T-helper 2 cell (primary cell): ENCODE data around the gene ERAP2.
"Not testable (repeated sequence)": the region's sequence is repeated elsewhere in the genome, so short reads cannot be mapped to it uniquely, and the experiment has no call there.

ENCODE experiments used
- DNase-seq, 5 experiments: peaks; one replicate each; pipeline versions ENCODE4 v3.0.0 to v3.0.0-alpha.2; 2012 to 2022

The ERAP2 gene

GRCh38 chr5:96863114-96863513 lies 13.2 kb upstream of the ERAP2 start:
- DNase-seq, result no peak

- peak in 1 of 5 experiments; percentile 58 for DNase-seq
Observed at GRCh38 chr5:96863949-96864584, 12.2 kb upstream of the ERAP2 start.

GRCh38 chr5:96864922-96865530 lies 11.3 kb upstream of the ERAP2 start:
- no peak for DNase-seq

- peak in 2 of 5 experiments; percentile 31 to 91 for DNase-seq
Observed at GRCh38 chr5:96868603-96869371, 7.5 kb upstream of the ERAP2 start.

- DNase-seq, result no peak
Observed at GRCh38 chr5:96869372-96869641, 7.0 kb upstream of the ERAP2 start.

GRCh38 chr5:96870094-96871026 lies 5.9 kb upstream of the ERAP2 start:
- peak in 1 of 5 experiments; percentile 78 for DNase-seq

GRCh38 chr5:96871027-96871399 lies 5.3 kb upstream of the ERAP2 start:
- DNase-seq, result no peak

GRCh38 chr5:96871686-96872085 lies 4.6 kb upstream of the ERAP2 start:
- peak in 1 of 5 experiments; percentile 71 for DNase-seq

GRCh38 chr5:96873449-96873848 lies 2.9 kb upstream of the ERAP2 start:
- DNase-seq, result no peak

GRCh38 chr5:96874631-96875030 lies 1.7 kb upstream of the ERAP2 start:
- no peak for DNase-seq

- DNase-seq, result peak in 3 of 5 experiments; percentile 12 to 63 (median 27)
Observed at GRCh38 chr5:96875791-96876291, 459 bp upstream of the ERAP2 start.

GRCh38 chr5:96876977-96877469 lies 723 bp downstream of the ERAP2 start:
- not testable (repeated sequence) for DNase-seq

GRCh38 chr5:96879665-96880064 lies 3.4 kb downstream of the ERAP2 start:
- DNase-seq, result no peak

- DNase-seq, result no peak
Observed at GRCh38 chr5:96880444-96881164, 4.3 kb downstream of the ERAP2 start.

- peak in 1 of 5 experiments; percentile 37 for DNase-seq
Observed at GRCh38 chr5:96881511-96882115, 5.3 kb downstream of the ERAP2 start.

- DNase-seq, result no peak
Observed at GRCh38 chr5:96883871-96884270, 7.6 kb downstream of the ERAP2 start.

GRCh38 chr5:96884995-96885394 lies 8.7 kb downstream of the ERAP2 start:
- no peak for DNase-seq

- peak in 3 of 5 experiments; percentile 17 to 88 (median 59) for DNase-seq
Observed at GRCh38 chr5:96885518-96886338, 9.4 kb downstream of the ERAP2 start.

GRCh38 chr5:96893342-96893741 lies 17.0 kb downstream of the ERAP2 start:
- DNase-seq, result no peak

GRCh38 chr5:96896276-96896675 lies 20.0 kb downstream of the ERAP2 start:
- peak in 3 of 5 experiments; percentile 15 to 80 (median 36) for DNase-seq
